HG02840 (cell line): Measurements from ENCODE around the gene NETO2.
"Not testable (repeated sequence)": the region's sequence is repeated elsewhere in the genome, so short reads cannot be mapped to it uniquely, and the experiment has no call there.

ENCODE experiments used
- ATAC-seq: cut with Tn5 transposase; IDR thresholded peaks from one replicate; pipeline ENCODE4 v1.9.1; 2021; ENCODE audit warnings: mild to moderate bottlenecking, moderate library complexity, moderate number of reproducible peaks; ENCODE audit not compliant: unreplicated experiment, low FRiP score

Gene NETO2

DNA sequence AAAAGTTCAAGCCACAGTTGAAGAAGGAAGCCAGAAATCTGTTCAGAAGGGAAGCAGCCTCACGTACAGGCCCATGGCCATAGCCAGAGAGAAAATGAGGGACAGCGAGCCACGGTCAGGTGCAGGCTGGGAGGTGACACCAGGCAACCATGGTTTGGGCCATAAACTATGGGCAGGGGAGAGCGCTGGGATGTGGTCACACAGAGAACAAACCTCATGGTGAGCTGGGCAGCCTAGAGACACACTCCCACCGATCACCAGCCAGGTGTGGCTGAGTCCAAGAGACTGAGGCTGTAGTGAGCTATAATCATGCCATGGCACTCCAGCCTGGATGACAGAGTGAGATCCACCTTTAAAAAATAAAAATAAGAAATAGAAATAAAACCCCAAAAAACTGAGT is 76.5 kb downstream of the NETO2 start:
- no peak for ATAC-seq

GRCh38 chr16:47065766-47066688 is 77.7 kb downstream of the NETO2 start:
- ATAC-seq, result no peak

DNA sequence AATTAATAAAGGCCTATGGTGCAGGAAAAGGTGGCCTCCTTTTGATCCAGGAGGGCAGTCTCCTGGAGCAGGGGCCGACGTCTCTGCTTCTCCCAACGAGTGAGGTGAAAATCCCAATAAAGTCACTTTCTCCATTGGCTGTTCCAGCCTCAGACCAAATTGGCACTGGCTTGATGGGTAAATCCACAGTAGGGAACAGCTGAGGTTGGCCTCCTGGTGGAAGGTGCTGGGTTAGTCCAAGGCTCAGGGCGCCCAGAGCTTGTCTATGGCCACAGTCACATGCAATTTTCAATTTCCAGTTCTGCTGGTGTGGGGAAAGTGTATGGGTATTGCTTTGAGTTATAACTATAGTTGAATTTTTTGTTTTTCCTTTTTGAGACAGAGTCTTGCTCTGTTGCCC is 79.0 kb downstream of the NETO2 start:
- ATAC-seq, result no peak

GRCh38 chr16:47063011-47063724 is 80.6 kb downstream of the NETO2 start:
- no peak for ATAC-seq

GRCh38 chr16:47061204-47061603 is 82.5 kb downstream of the NETO2 start:
- no peak for ATAC-seq

DNA sequence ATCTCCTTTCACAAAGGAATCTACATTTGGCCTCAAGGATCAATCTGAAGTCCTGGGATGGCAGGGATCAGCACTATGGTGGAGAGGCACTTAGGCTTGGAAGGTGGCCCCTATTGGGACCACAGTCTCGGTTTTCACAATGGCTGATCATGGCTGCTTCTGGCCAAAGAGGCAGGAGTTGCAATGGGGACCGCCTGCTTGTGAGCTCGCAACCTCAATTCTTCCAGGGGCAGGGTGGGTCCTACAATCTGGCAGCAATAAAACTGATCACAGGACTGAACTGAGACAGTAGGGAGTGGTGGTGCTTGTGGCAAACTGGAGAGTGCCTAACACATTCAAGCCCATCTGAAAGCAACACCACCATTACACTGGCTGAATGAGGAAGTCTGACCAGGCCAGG is 83.1 kb downstream of the NETO2 start:
- no peak for ATAC-seq

DNA sequence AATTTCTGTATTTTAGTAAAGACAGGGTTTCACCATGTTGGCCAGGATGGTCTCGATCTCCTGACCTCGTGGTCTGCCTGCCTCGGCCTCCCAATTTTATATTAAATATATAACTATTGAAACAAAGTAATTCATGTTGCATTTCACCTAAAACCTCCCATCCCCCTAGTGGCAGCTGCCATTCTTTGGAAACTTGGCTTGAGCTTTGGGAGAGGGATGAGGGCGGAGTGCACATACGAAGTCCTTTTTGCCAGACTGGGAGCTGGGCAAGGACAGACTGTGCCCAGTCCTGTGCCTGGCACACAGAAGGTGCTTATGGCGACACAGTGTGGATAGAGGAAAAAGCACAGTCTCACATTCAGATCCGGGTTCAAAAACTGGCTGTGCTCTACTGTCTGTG is 83.8 kb downstream of the NETO2 start:
- no peak for ATAC-seq

DNA sequence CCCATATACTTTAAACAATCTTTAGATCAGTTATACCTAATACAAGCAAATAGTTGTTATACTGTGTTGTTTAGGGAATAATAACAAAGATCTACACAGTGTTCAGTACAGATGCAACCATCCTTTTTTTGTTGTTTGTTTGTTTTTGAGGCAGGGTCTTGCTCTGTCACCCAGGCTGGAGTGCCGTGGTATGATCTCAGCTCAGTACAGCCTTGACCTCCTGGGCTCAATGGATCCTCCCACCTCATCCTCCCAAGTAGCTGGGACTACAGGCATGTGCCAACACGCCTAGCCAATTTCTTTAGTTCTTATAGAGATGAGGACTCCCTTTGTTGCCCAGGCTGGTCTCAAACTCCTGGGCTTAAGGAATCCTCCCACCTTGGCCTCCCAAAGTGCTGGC is 84.6 kb downstream of the NETO2 start:
- ATAC-seq, result not testable (repeated sequence)

- no peak for ATAC-seq
Observed at GRCh38 chr16:47058295-47059086, 85.3 kb downstream of the NETO2 start.

GRCh38 chr16:47057630-47057993 is 86.1 kb downstream of the NETO2 start:
- ATAC-seq, result no peak

GRCh38 chr16:47056688-47057629 is 86.8 kb downstream of the NETO2 start:
- no peak for ATAC-seq

DNA sequence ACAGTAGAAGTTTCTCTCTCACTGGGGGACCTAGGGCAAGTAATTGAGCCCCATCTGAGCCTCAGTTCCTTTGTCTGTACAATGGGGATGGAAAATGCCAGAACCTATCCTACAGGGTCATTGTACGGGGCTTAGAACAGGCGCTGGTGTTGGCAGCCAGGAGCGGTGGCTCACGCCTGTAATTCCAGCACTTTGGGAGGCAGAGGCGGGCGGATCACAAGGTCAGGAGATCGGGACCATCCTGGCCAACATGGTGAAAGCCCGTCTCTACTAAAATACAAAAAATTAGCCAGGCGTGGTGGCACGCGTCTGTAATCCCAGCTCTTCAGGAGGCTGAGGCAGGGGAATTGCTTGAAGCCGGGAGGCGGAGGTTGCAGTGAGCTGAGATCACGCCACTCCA is 87.7 kb downstream of the NETO2 start:
- not testable (repeated sequence) for ATAC-seq

- no peak for ATAC-seq
Observed at GRCh38 chr16:47055136-47055885, 88.4 kb downstream of the NETO2 start.

GRCh38 chr16:47054306-47054705 is 89.4 kb downstream of the NETO2 start:
- no peak for ATAC-seq

GRCh38 chr16:47053895-47054294 is 89.8 kb downstream of the NETO2 start:
- ATAC-seq, result no peak

DNA sequence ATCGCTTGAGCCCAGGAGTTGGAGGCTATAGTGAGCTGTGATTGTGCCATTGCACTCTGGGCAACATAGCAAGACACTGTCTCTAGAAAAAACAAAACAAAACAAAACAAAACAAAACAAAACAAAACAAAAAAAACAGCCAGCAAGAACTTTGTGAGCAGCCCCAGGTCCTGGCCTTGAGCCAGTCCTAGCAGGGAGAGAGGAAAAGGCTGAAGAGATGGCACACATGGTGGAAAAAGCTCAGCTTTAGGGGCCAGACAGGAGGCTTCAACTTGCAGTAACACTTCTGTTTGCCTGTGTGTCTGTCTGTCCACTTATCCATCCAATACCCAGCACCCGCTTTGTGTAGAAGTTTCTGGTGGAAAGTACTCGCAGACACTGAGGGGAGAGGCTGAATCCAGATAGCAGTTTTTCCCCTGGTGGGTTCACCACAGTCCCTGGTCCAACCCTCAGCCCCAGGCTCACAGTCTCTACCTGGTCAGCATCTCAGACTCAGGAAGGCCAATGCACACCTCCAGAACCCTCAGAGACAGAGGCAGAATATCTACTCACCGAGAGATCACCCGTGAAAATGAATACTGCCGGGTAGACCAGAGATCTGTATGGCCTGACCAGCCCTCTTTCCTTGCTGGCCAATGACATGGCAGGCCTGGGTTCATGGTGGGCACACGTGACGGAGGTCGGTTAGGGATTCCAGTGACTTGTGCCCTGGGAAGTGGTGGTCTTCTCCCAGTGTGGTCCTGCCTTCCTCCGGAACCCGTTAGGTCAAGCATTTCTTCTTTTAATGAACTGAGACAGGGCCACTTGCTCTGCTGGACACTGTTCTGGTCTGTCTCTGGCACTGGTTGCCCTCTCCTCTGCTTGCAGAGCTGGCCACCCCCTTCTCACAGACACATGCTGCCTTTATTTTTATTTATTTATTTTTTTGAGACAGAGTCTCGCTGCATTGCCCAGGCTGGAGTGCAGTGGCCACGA is 90.8 kb downstream of the NETO2 start:
- ATAC-seq, result no peak

DNA sequence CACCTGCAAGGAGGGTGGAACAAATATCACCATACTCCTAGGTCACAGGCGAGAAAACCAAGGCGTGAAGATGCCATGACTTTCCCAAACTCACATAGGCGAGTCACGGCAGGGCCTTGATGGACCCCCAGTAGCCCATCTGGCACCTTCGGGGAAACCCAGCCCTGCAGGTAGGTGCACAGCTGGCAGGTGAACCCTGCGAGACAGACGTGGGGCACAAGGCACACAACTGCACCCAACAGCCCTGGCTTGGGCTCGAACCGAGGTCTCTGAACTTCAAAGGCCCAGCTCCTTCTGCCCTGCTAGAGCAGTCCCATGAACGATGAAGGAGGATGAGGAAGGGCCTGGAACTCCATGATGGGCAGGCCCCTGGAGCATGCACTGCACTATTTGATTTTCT is 92.7 kb downstream of the NETO2 start:
- ATAC-seq, result no peak
